ENCODE data around the gene SNX8.
A peak's percentile ranks its signal among the peaks of the same experiment; 100 is the strongest.

SNX8 gene

GRCh38 chr7:2290877-2291276, 23.4 kb downstream of the SNX8 start:
- no peak overlapping the region for H3K23ac ChIP-seq (ENCODE audit: low read depth, low read length, poor library complexity)
- no peak overlapping the region for H3K9ac ChIP-seq (ENCODE audit: low read depth, low read length, poor library complexity)
- H3K4me1 ChIP-seq (ENCODE audit: control insufficient read depth in 2 of 2, insufficient read depth in 1 of 2, low read depth in 1 of 2, low read length in 2 of 2), result no peaks in the 10 kb centered on the region
- no peak overlapping the region for H3K4ac ChIP-seq (ENCODE audit: low read length)
- no peak overlapping the region for H3K14ac ChIP-seq (ENCODE audit: low read length)
- no peak overlapping the region for H2BK15ac ChIP-seq (ENCODE audit: low read length)
- no peak overlapping the region for H3K4me3 ChIP-seq (ENCODE audit: low read length in 2 of 2)
- H3K36me3 ChIP-seq (replicated peaks in 1 of 2; ENCODE audit: control insufficient read depth in 2 of 2, insufficient read depth in 2 of 2, low read length in 2 of 2), result peaks cover 0 to 3% of the 10 kb centered on the region in 2 donors
- WGBS, 2 donors (ENCODE audit: extremely low coverage in 2 of 2, insufficient read length in 2 of 2, insufficient replicate concordance in 1 of 2), result no CpG with 5 or more reads among the region's 6 CpGs
- H3K18ac ChIP-seq (ENCODE audit: low read length), result no peak overlapping the region
- no peak overlapping the region for H3K27ac ChIP-seq (replicated peaks; ENCODE audit: low read length)
- H3K79me1 ChIP-seq (ENCODE audit: low read depth, low read length), result peaks cover 7% of the 10 kb centered on the region
- H2BK12ac ChIP-seq (ENCODE audit: low read length), result no peak overlapping the region
- H2AK5ac ChIP-seq (ENCODE audit: low read depth, low read length), result no peak overlapping the region
- no peak for DNase-seq (ENCODE audit: low spot score)
- H4K91ac ChIP-seq (ENCODE audit: low read depth, low read length, poor library complexity), result no peak overlapping the region
- no peak overlapping the region for H2BK120ac ChIP-seq (ENCODE audit: low read depth, low read length)
- no peak overlapping the region for H3K4me2 ChIP-seq (ENCODE audit: insufficient read depth, low read length, poor library complexity, severe bottlenecking)
- H2AFZ ChIP-seq (ENCODE audit: low read length), result no peak overlapping the region
- no peaks in the 10 kb centered on the region for H3K27me3 ChIP-seq (ENCODE audit: control insufficient read depth in 3 of 3, insufficient read depth in 3 of 3, low read depth in 1 of 3, low read length in 3 of 3)
- H2BK5ac ChIP-seq (ENCODE audit: low read length), result no peak overlapping the region
- H4K8ac ChIP-seq (ENCODE audit: low read depth, low read length), result no peak overlapping the region
- no peaks in the 10 kb centered on the region for H3K9me3 ChIP-seq (replicated peaks in 1 of 2; ENCODE audit: control insufficient read depth in 2 of 2, insufficient read depth in 1 of 2, low read depth in 1 of 2, low read length in 2 of 2)

- no peak for DNase-seq (ENCODE audit: low spot score)
- Histone ChIP-seq H4K91ac (ENCODE audit: low read depth, low read length, poor library complexity) (no peak overlapping the region), H2BK15ac (ENCODE audit: low read length) (no peak overlapping the region), H3K4ac (ENCODE audit: low read length) (no peak overlapping the region), H2BK12ac (ENCODE audit: low read length) (no peak overlapping the region), H3K79me1 (ENCODE audit: low read depth, low read length) (peaks cover 7% of the 10 kb centered on the region), H3K9ac (ENCODE audit: low read depth, low read length, poor library complexity) (no peak overlapping the region), H3K23ac (ENCODE audit: low read depth, low read length, poor library complexity) (no peak overlapping the region), H2BK5ac (ENCODE audit: low read length) (no peak overlapping the region), H3K27ac (replicated peaks; ENCODE audit: low read length) (no peak overlapping the region), H2BK120ac (ENCODE audit: low read depth, low read length) (no peak overlapping the region), H4K8ac (ENCODE audit: low read depth, low read length) (no peak overlapping the region), H3K4me3 (ENCODE audit: low read length in 2 of 2) (no peak overlapping the region), H2AFZ (ENCODE audit: low read length) (no peak overlapping the region), H2AK5ac (ENCODE audit: low read depth, low read length) (no peak overlapping the region), H3K4me2 (ENCODE audit: insufficient read depth, low read length, poor library complexity, severe bottlenecking) (no peak overlapping the region), H3K18ac (ENCODE audit: low read length) (no peak overlapping the region), H3K14ac (ENCODE audit: low read length) (no peak overlapping the region), H3K36me3 (replicated peaks in 1 of 2; ENCODE audit: control insufficient read depth in 2 of 2, insufficient read depth in 2 of 2, low read length in 2 of 2) (peaks cover 0 to 3% of the 10 kb centered on the region in 2 donors), H3K9me3 (replicated peaks in 1 of 2; ENCODE audit: control insufficient read depth in 2 of 2, insufficient read depth in 1 of 2, low read depth in 1 of 2, low read length in 2 of 2) (no peaks in the 10 kb centered on the region), H3K27me3 (ENCODE audit: control insufficient read depth in 3 of 3, insufficient read depth in 3 of 3, low read depth in 1 of 3, low read length in 3 of 3) (no peaks in the 10 kb centered on the region), H3K4me1 (ENCODE audit: control insufficient read depth in 2 of 2, insufficient read depth in 1 of 2, low read depth in 1 of 2, low read length in 2 of 2) (no peaks in the 10 kb centered on the region)
- no CpG with 5 or more reads among the region's 13 CpGs for WGBS, 2 donors (ENCODE audit: extremely low coverage in 2 of 2, insufficient read length in 2 of 2, insufficient replicate concordance in 1 of 2)
Observed at GRCh38 chr7:2289621-2290020, 24.6 kb downstream of the SNX8 start.

GRCh38 chr7:2289111-2289586, 25.1 kb downstream of the SNX8 start:
- Histone ChIP-seq H3K4me2 (ENCODE audit: insufficient read depth, low read length, poor library complexity, severe bottlenecking) (no peak overlapping the region), H3K4me1 (ENCODE audit: control insufficient read depth in 2 of 2, insufficient read depth in 1 of 2, low read depth in 1 of 2, low read length in 2 of 2) (no peaks in the 10 kb centered on the region), H2BK5ac (ENCODE audit: low read length) (no peak overlapping the region), H3K79me1 (ENCODE audit: low read depth, low read length) (peaks cover 7% of the 10 kb centered on the region), H4K91ac (ENCODE audit: low read depth, low read length, poor library complexity) (no peak overlapping the region), H4K8ac (ENCODE audit: low read depth, low read length) (no peak overlapping the region), H3K27ac (replicated peaks; ENCODE audit: low read length) (no peak overlapping the region), H2BK120ac (ENCODE audit: low read depth, low read length) (no peak overlapping the region), H3K4me3 (ENCODE audit: low read length in 2 of 2) (no peak overlapping the region), H3K18ac (ENCODE audit: low read length) (no peak overlapping the region), H3K27me3 (ENCODE audit: control insufficient read depth in 3 of 3, insufficient read depth in 3 of 3, low read depth in 1 of 3, low read length in 3 of 3) (no peaks in the 10 kb centered on the region), H3K14ac (ENCODE audit: low read length) (no peak overlapping the region), H3K9me3 (replicated peaks in 1 of 2; ENCODE audit: control insufficient read depth in 2 of 2, insufficient read depth in 1 of 2, low read depth in 1 of 2, low read length in 2 of 2) (no peaks in the 10 kb centered on the region), H3K9ac (ENCODE audit: low read depth, low read length, poor library complexity) (peak overlapping the region; percentile 0), H2BK15ac (ENCODE audit: low read length) (no peak overlapping the region), H2AK5ac (ENCODE audit: low read depth, low read length) (no peak overlapping the region), H2AFZ (ENCODE audit: low read length) (no peak overlapping the region), H3K4ac (ENCODE audit: low read length) (no peak overlapping the region), H3K36me3 (replicated peaks in 1 of 2; ENCODE audit: control insufficient read depth in 2 of 2, insufficient read depth in 2 of 2, low read length in 2 of 2) (peaks cover 0 to 3% of the 10 kb centered on the region in 2 donors), H2BK12ac (ENCODE audit: low read length) (no peak overlapping the region), H3K23ac (ENCODE audit: low read depth, low read length, poor library complexity) (peak overlapping the region; percentile 29)
- DNase-seq (ENCODE audit: low spot score), result no peak
- WGBS, 2 donors (ENCODE audit: extremely low coverage in 2 of 2, insufficient read length in 2 of 2, insufficient replicate concordance in 1 of 2), result no CpG with 5 or more reads among the region's 20 CpGs

DNA sequence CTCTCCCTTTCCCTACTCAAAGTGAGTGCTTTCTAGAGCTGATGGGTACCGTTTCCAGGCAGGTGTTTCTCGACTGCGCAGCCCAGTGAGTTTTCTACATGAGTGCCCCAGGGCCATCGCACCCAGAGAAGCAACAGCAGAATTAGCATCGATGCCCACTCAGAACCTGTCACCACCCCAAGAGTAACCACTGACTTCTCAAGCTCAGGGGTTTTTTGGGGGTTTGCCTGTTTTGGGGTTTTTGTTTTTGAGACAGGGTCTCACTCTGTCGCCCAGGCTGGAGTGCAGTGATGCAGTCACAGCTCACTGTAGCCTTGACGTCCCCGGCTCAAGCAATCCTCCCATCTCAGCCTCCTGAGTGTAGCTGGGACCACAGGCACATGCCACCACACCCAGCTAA, 25.7 kb downstream of the SNX8 start:
- Histone ChIP-seq H3K36me3 (replicated peaks in 1 of 2; ENCODE audit: control insufficient read depth in 2 of 2, insufficient read depth in 2 of 2, low read length in 2 of 2) (peaks cover 0 to 3% of the 10 kb centered on the region in 2 donors), H3K27ac (replicated peaks; ENCODE audit: low read length) (no peak overlapping the region), H2BK120ac (ENCODE audit: low read depth, low read length) (no peak overlapping the region), H3K4me3 (ENCODE audit: low read length in 2 of 2) (no peak overlapping the region), H3K14ac (ENCODE audit: low read length) (no peak overlapping the region), H3K4me2 (ENCODE audit: insufficient read depth, low read length, poor library complexity, severe bottlenecking) (no peak overlapping the region), H3K27me3 (ENCODE audit: control insufficient read depth in 3 of 3, insufficient read depth in 3 of 3, low read depth in 1 of 3, low read length in 3 of 3) (no peaks in the 10 kb centered on the region), H3K23ac (ENCODE audit: low read depth, low read length, poor library complexity) (no peak overlapping the region), H3K9ac (ENCODE audit: low read depth, low read length, poor library complexity) (no peak overlapping the region), H4K8ac (ENCODE audit: low read depth, low read length) (no peak overlapping the region), H3K9me3 (replicated peaks in 1 of 2; ENCODE audit: control insufficient read depth in 2 of 2, insufficient read depth in 1 of 2, low read depth in 1 of 2, low read length in 2 of 2) (no peaks in the 10 kb centered on the region), H3K18ac (ENCODE audit: low read length) (no peak overlapping the region), H3K79me1 (ENCODE audit: low read depth, low read length) (peaks cover 7% of the 10 kb centered on the region), H2BK15ac (ENCODE audit: low read length) (no peak overlapping the region), H3K4ac (ENCODE audit: low read length) (no peak overlapping the region), H2AK5ac (ENCODE audit: low read depth, low read length) (no peak overlapping the region), H2BK12ac (ENCODE audit: low read length) (no peak overlapping the region), H2AFZ (ENCODE audit: low read length) (no peak overlapping the region), H2BK5ac (ENCODE audit: low read length) (no peak overlapping the region), H4K91ac (ENCODE audit: low read depth, low read length, poor library complexity) (no peak overlapping the region), H3K4me1 (ENCODE audit: control insufficient read depth in 2 of 2, insufficient read depth in 1 of 2, low read depth in 1 of 2, low read length in 2 of 2) (no peaks in the 10 kb centered on the region)
- WGBS, 2 donors (ENCODE audit: extremely low coverage in 2 of 2, insufficient read length in 2 of 2, insufficient replicate concordance in 1 of 2), result no CpG with 5 or more reads among the region's 8 CpGs
- DNase-seq (ENCODE audit: low spot score), result no peak

Data from neuronal stem cell (in vitro differentiated cells).